Natural killer cell (primary cell): ENCODE data around the gene STARD8. TPM values are rescaled to one million over a fixed set of nuclear protein-coding genes. Genes with fewer than 3 reads are reported as not detected.

Experiments
- ATAC-seq, 3 donors: fragments of 150-1000 bp in 2 of 3; fragments of 200-7000 bp in 1 of 3; cut with Tn5 transposase; 1 replicate in 1 of 3; 2 replicates in 2 of 3; pipeline ENCODE4 v1.10.0; 2021; ENCODE audit warnings: mild to moderate bottlenecking in 2 of 3, moderate library complexity in 2 of 3
- DNase-seq, 2 donors: peaks; one replicate each; pipeline versions ENCODE4 v3.0.0 to v3.0.0-alpha.2; 2013 to 2021; ENCODE audit warnings: mixed read lengths in 1 of 2
- H3K27ac ChIP-seq: one replicate; pipeline ENCODE4 v1.5.1; 2013; ENCODE audit warnings: mild to moderate bottlenecking, low read length
- H3K27me3 ChIP-seq: one replicate; pipeline ENCODE4 v1.6.1; 2013; ENCODE audit warnings: low read length; ENCODE audit not compliant: control insufficient read depth, insufficient read depth
- H3K36me3 ChIP-seq: one replicate; pipeline ENCODE4 v1.6.1; 2013; ENCODE audit warnings: low read length; ENCODE audit not compliant: control insufficient read depth, insufficient read depth
- H3K4me1 ChIP-seq: one replicate; pipeline ENCODE4 v1.6.1; 2013; ENCODE audit warnings: low read length; ENCODE audit not compliant: control insufficient read depth, insufficient read depth
- H3K4me3 ChIP-seq: one replicate; pipeline ENCODE4 v1.5.1; 2013; ENCODE audit warnings: low read length
- H3K9me3 ChIP-seq: one replicate; pipeline ENCODE4 v1.6.1; 2013; ENCODE audit warnings: low read length; ENCODE audit not compliant: control insufficient read depth, insufficient read depth
- H3K27ac Mint-ChIP-seq, 2 donors: one replicate each; pipeline ENCODE4 v1.8.0; 2022; ENCODE audit warnings: mild to moderate bottlenecking in 2 of 2, mixed read lengths in 2 of 2, moderate library complexity in 1 of 2
- H3K27me3 Mint-ChIP-seq, 2 donors: one replicate each; pipeline ENCODE4 v1.8.0; 2022; ENCODE audit warnings: low read depth in 2 of 2, mixed read lengths in 2 of 2
- H3K36me3 Mint-ChIP-seq: one replicate; pipeline ENCODE4 v1.8.0; 2022; ENCODE audit warnings: mixed read lengths
- H3K4me1 Mint-ChIP-seq, 2 donors: one replicate each; pipeline ENCODE4 v1.8.0; 2022; ENCODE audit warnings: mixed read lengths in 2 of 2
- H3K4me3 Mint-ChIP-seq: one replicate; pipeline ENCODE4 v1.8.0; 2022; ENCODE audit warnings: mild to moderate bottlenecking, moderate library complexity, mixed read lengths
- H3K9me3 Mint-ChIP-seq, 2 donors: one replicate each; pipeline ENCODE4 v1.8.0; 2022; ENCODE audit warnings: mixed read lengths in 2 of 2
- WGBS: methylation state at CpG from one replicate; pipeline ENCODE4 v1.1.7; 2013; ENCODE audit warnings: missing lambda C conversion rate; ENCODE audit not compliant: insufficient coverage; 5-methylcytosine and 5-hydroxymethylcytosine counted together
- intact Hi-C: fragments of 100-400 bp; cut with micrococcal nuclease; formaldehyde crosslinking; loops from one replicate; pipeline ENCODE4 v1.14.2; 2022
- total RNA-seq, 4 donors: library from RNA; stranded (reverse); fragments of 120-200 nt in 1 of 4; gene quantifications; one replicate each; pipeline versions ENCODE4 v1.2.3 to v1.2.4, GENCODE V29; 2013 to 2022
- TF ChIP-seq, protein P1 (sequence below): fragments of 200-600 bp; IDR thresholded peaks from one replicate; pipeline ENCODE4 v1.8.0; 2022; ENCODE audit warnings: antibody characterized with exemption

The STARD8 gene
- total RNA-seq, 3 donors from 2014 or later (not counting 1 experiment from before 2014, with no cell fraction given), result 0.97 to 1.3 (median 1.1) TPM

DNA sequence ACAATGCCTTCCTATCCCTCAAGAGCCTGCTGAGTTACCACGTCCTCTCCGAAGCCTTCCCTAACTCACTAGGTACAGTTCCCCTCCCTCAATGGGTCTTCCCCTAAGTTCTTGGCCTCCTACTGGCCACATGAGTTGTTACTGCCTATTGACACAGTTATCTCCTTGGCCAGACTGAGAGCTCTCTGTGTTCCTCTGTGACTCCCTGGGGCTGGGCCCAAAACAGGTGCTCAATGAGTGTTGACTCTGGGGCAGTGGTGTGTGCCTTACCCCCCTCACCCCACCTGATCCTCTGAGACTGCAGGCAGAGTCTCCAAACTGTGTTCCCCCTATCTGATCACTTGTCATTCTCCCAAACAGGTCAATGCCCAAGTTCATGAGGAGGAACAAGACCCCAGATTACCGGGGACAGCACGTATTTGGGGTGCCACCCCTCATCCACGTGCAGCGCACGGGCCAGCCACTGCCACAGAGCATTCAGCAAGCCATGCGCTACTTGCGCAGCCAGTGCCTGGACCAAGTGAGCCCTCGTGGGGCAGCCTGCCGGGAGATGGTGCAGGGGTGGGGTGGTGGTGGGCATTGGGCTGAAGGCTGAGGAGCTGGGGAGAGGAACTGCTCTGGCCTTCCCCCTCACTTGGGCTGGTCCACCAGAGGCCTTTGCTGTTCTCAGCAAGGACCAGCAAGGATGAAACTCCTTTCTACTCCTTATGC is 72.6 kb downstream of the STARD8 start:
- no peaks in the 10 kb centered on the region for H3K4me1 ChIP-seq
- intact Hi-C loops, result loop anchor here (10.0 kb wide), 1 partner anchor 525 kb away; no protein-coding TSS in a partner anchor
- TF ChIP-seq, protein P1, sequence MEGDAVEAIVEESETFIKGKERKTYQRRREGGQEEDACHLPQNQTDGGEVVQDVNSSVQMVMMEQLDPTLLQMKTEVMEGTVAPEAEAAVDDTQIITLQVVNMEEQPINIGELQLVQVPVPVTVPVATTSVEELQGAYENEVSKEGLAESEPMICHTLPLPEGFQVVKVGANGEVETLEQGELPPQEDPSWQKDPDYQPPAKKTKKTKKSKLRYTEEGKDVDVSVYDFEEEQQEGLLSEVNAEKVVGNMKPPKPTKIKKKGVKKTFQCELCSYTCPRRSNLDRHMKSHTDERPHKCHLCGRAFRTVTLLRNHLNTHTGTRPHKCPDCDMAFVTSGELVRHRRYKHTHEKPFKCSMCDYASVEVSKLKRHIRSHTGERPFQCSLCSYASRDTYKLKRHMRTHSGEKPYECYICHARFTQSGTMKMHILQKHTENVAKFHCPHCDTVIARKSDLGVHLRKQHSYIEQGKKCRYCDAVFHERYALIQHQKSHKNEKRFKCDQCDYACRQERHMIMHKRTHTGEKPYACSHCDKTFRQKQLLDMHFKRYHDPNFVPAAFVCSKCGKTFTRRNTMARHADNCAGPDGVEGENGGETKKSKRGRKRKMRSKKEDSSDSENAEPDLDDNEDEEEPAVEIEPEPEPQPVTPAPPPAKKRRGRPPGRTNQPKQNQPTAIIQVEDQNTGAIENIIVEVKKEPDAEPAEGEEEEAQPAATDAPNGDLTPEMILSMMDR, result no peak
- no peak overlapping the region for H3K27ac ChIP-seq
- Mint-ChIP-seq H3K4me1 (no peaks in the 10 kb centered on the region), H3K27ac (no peak overlapping the region), H3K36me3 (no peaks in the 10 kb centered on the region), H3K4me3 (no peak overlapping the region), H3K27me3 (no peaks in the 10 kb centered on the region), H3K9me3 (no peaks in the 10 kb centered on the region)
- DNase-seq, result no peak
- no peaks in the 10 kb centered on the region for H3K36me3 ChIP-seq
- ATAC-seq, result no peak
- H3K27me3 ChIP-seq, result no peaks in the 10 kb centered on the region
- no peak overlapping the region for H3K4me3 ChIP-seq
- H3K9me3 ChIP-seq, result no peaks in the 10 kb centered on the region
- WGBS, result 94% methylated on average over 11 of the region's 11 CpGs

DNA sequence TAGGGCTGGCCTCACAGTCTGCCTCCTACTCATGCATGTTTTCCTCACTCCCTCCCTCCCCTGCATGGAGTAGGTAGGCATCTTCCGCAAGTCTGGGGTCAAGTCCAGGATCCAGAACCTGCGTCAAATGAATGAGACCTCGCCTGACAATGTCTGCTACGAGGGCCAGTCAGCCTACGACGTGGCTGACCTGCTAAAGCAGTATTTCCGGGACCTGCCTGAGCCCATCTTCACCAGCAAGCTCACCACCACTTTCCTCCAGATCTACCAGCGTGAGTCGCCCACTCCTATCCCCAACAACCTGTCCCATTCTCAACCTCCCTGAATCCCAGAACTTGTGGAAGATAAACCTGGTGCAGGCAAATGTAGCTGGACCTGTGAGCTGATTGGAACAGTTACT is 73.4 kb downstream of the STARD8 start:
- intact Hi-C loops, result no loop called here
- Histone ChIP-seq H3K27me3 (no peaks in the 10 kb centered on the region), H3K27ac (no peak overlapping the region), H3K9me3 (no peaks in the 10 kb centered on the region), H3K4me1 (no peaks in the 10 kb centered on the region), H3K36me3 (no peaks in the 10 kb centered on the region), H3K4me3 (no peak overlapping the region)
- Mint-ChIP-seq H3K27me3 (no peaks in the 10 kb centered on the region), H3K4me1 (no peaks in the 10 kb centered on the region), H3K4me3 (no peak overlapping the region), H3K27ac (no peak overlapping the region), H3K9me3 (no peaks in the 10 kb centered on the region), H3K36me3 (no peaks in the 10 kb centered on the region)
- TF ChIP-seq, protein P1, result no peak
- DNase-seq (no peak), ATAC-seq (no peak)
- 85% methylated on average over 9 of the region's 9 CpGs for WGBS

DNA sequence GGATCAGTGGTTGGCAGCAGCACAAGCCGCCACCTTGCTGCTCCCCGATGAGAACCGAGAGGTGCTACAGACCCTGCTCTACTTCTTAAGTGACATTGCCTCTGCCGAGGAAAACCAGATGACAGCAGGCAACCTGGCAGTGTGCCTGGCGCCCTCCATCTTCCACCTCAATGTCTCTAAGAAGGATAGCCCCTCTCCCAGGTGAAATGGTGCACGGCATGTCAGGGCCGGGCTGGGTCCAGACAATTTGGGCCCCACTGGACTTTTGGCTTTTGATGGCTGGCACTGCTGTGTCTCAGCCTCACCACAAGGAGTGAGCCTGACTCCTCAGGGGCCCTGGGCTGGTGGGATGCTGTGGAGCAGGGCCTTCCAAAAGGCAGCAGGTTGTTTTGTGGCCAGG is 74.1 kb downstream of the STARD8 start:
- Mint-ChIP-seq H3K27ac (no peak overlapping the region), H3K4me1 (no peaks in the 10 kb centered on the region), H3K4me3 (no peak overlapping the region), H3K9me3 (no peaks in the 10 kb centered on the region), H3K27me3 (no peaks in the 10 kb centered on the region), H3K36me3 (no peaks in the 10 kb centered on the region)
- TF ChIP-seq, protein P1, result no peak
- intact Hi-C loops, result no loop called here
- ATAC-seq, result no peak
- Histone ChIP-seq H3K27ac (no peak overlapping the region), H3K4me1 (no peaks in the 10 kb centered on the region), H3K9me3 (no peaks in the 10 kb centered on the region), H3K4me3 (no peak overlapping the region), H3K36me3 (no peaks in the 10 kb centered on the region), H3K27me3 (no peaks in the 10 kb centered on the region)
- DNase-seq, result no peak
- WGBS, result 85% methylated on average over 7 of the region's 7 CpGs
